NCI-H2171 (cell line): Measurements from ENCODE around the gene ACTN2.

Source experiments
- DNase-seq: peaks from one replicate; lab custom pipeline; 2025; lab: John Stamatoyannopoulos, UW

Gene ACTN2

GRCh38 chr1:236691348-236691747, 5.0 kb downstream of the ACTN2 start:
- no peak for DNase-seq

- no peak for DNase-seq
Measured at GRCh38 chr1:236692128-236692527, 5.8 kb downstream of the ACTN2 start.

- DNase-seq, result no peak
Measured at GRCh38 chr1:236692742-236693141, 6.4 kb downstream of the ACTN2 start.

GRCh38 chr1:236699366-236699765, 13.1 kb downstream of the ACTN2 start:
- DNase-seq, result no peak

- no peak for DNase-seq
Measured at GRCh38 chr1:236700903-236701302, 14.6 kb downstream of the ACTN2 start.

GRCh38 chr1:236701782-236702181, 15.5 kb downstream of the ACTN2 start:
- no peak for DNase-seq

GRCh38 chr1:236702791-236703394, 16.6 kb downstream of the ACTN2 start:
- no peak for DNase-seq

GRCh38 chr1:236705771-236706170, 19.5 kb downstream of the ACTN2 start:
- DNase-seq, result no peak

GRCh38 chr1:236706183-236706582, 19.9 kb downstream of the ACTN2 start:
- no peak for DNase-seq

- no peak for DNase-seq
Measured at GRCh38 chr1:236710328-236710892, 24.1 kb downstream of the ACTN2 start.

GRCh38 chr1:236716160-236716559, 29.9 kb downstream of the ACTN2 start:
- DNase-seq, result no peak

- DNase-seq, result no peak
Measured at GRCh38 chr1:236717811-236718210, 31.5 kb downstream of the ACTN2 start.

- DNase-seq, result no peak
Measured at GRCh38 chr1:236718328-236718727, 32.0 kb downstream of the ACTN2 start.

GRCh38 chr1:236720206-236720605, 33.9 kb downstream of the ACTN2 start:
- no peak for DNase-seq

- DNase-seq, result no peak
Measured at GRCh38 chr1:236720611-236721010, 34.3 kb downstream of the ACTN2 start.

GRCh38 chr1:236724049-236724448, 37.8 kb downstream of the ACTN2 start:
- no peak for DNase-seq

GRCh38 chr1:236724506-236724905, 38.2 kb downstream of the ACTN2 start:
- peak; percentile 19 for DNase-seq

- no peak for DNase-seq
Measured at GRCh38 chr1:236725668-236726067, 39.4 kb downstream of the ACTN2 start.

- no peak for DNase-seq
Measured at GRCh38 chr1:236727521-236727920, 41.2 kb downstream of the ACTN2 start.

GRCh38 chr1:236728752-236729151, 42.5 kb downstream of the ACTN2 start:
- DNase-seq, result no peak

GRCh38 chr1:236733653-236734052, 47.4 kb downstream of the ACTN2 start:
- DNase-seq, result no peak

GRCh38 chr1:236734141-236734765, 48.0 kb downstream of the ACTN2 start:
- no peak for DNase-seq

GRCh38 chr1:236736761-236737160, 50.5 kb downstream of the ACTN2 start:
- DNase-seq, result no peak

GRCh38 chr1:236741753-236742152, 55.5 kb downstream of the ACTN2 start:
- no peak for DNase-seq
